GM20000 (cell line): ENCODE measurements around the gene HBE1.

Experiments
- DNase-seq: peaks from one replicate; pipeline ENCODE4 v3.0.0; 2012; ENCODE audit warnings: low spot score
- CTCF ChIP-seq: IDR thresholded peaks from 2 replicates; pipeline ENCODE4 v1.5.1; 2012; ENCODE audit warnings: mild to moderate bottlenecking, control low read depth; ENCODE audit errors: extremely low read depth, missing control alignments

The HBE1 gene

GRCh38 chr11:5238486-5238885 lies 31.3 kb downstream of the HBE1 start:
- no peak for DNase-seq
- no peak for TF ChIP-seq CTCF

- no peak for DNase-seq
- TF ChIP-seq CTCF: no peak
Observed at GRCh38 chr11:5237420-5237819, 32.3 kb downstream of the HBE1 start.

GRCh38 chr11:5235364-5236095 lies 34.2 kb downstream of the HBE1 start:
- no peak for TF ChIP-seq CTCF
- no peak for DNase-seq

GRCh38 chr11:5234381-5234834 lies 35.3 kb downstream of the HBE1 start, which contains the start of gene HBD:
HBD (minus strand) TSS chr11:5234483; CDS start chr11:5234433, 50 bp downstream.
- TF ChIP-seq CTCF: no peak
- DNase-seq: peak; percentile 12

- TF ChIP-seq CTCF: no peak
- DNase-seq: no peak
Observed at GRCh38 chr11:5233307-5233706, 36.4 kb downstream of the HBE1 start.

- TF ChIP-seq CTCF: no peak
Observed at GRCh38 chr11:5232821-5233220, 36.9 kb downstream of the HBE1 start.

GRCh38 chr11:5232176-5232575 lies 37.6 kb downstream of the HBE1 start:
- TF ChIP-seq CTCF: no peak
- no peak for DNase-seq

More at GRCh38 chr11:5232821-5233220, 36.9 kb downstream of the HBE1 start:
- DNase-seq: no peak
